K562 (cell line): ENCODE results near the gene HYAL1. TPM values are rescaled to one million over a fixed set of nuclear protein-coding genes. Genes with fewer than 3 reads are reported as not detected.

Source experiments
- polyA plus RNA-seq, 8 experiments: library from polyadenylated mRNA; depleted of rRNA in 4 of 8; stranded (reverse) in 5 of 8; unstranded in 3 of 8; fragments of >200 nt; fragmentation: Nextera tagmentation in 2 of 8; fragmentation: Illumina TruSeq in 1 of 8; extraction: Ambion mirVana in 2 of 8; extraction: Trizol in 1 of 8; gene quantifications; 2 replicates each; pipeline versions ENCODE4 v1.2.1 to v1.2.3, GENCODE V29; 2011 to 2014; ENCODE audit warnings: inconsistent platforms in 1 of 8, missing spikeins in 1 of 8
- total RNA-seq, 7 experiments: library from RNA; depleted of rRNA in 6 of 7; stranded (reverse); fragments of >200 nt in 6 of 7; fragmentation: Illumina TruSeq in 2 of 7; extraction: Trizol in 2 of 7; gene quantifications; 2 replicates each; pipeline versions ENCODE4 v1.2.1 to v1.2.3, GENCODE V29; 2011 to 2021; ENCODE audit warnings: low replicate concordance in 1 of 7

Gene HYAL1
- total and polyA plus RNA-seq, 9 of the 15 experiments (the other 6 are each of a cell fraction or from before 2014, with no cell fraction given): 1.4 to 8.5 (median 4.7) TPM

Other genes starting within 250 kb of the HYAL1 start
Only the 7 nearest of the 18 such genes appear.
- 0.82 and 1.1 TPM in 2 replicates for gene SEMA3B, start 34.4 kb downstream of the HYAL1 start, total RNA-seq (2014; rRNA removed)
- gene SEMA3B, start 34.4 kb downstream of the HYAL1 start, total RNA-seq (2014; rRNA removed; fragmentation: Illumina TruSeq; extraction: Trizol): 0.13 and 0.18 TPM in 2 replicates
- 0.29 and 0.30 TPM in 2 replicates for gene SEMA3B, start 34.4 kb downstream of the HYAL1 start, total RNA-seq (2015; rRNA removed; fragmentation: Illumina TruSeq; extraction: Trizol)
- 1.8 and 2.2 TPM in 2 replicates for gene SEMA3B, start 34.4 kb downstream of the HYAL1 start, total RNA-seq (2021)
- gene SEMA3B, start 34.4 kb downstream of the HYAL1 start, polyA plus RNA-seq (2011; rRNA removed): 1.3 and 2.5 TPM in 2 replicates
- 0.27 and 0.37 TPM in 2 replicates for gene SEMA3B, start 34.4 kb downstream of the HYAL1 start, polyA plus RNA-seq (2014; fragmentation: Illumina TruSeq; extraction: Trizol)
- under 1 TPM in 1 of 2 experiments, not detected in 1; 0.03 TPM for gene SEMA3B, start 34.4 kb downstream of the HYAL1 start, polyA plus RNA-seq (2014; fragmentation: Nextera tagmentation; extraction: Ambion mirVana)
- 1.7 and 2.3 TPM in 2 replicates for gene SEMA3B, start 34.4 kb downstream of the HYAL1 start, polyA plus RNA-seq (2014; rRNA removed)
- not detected in 2 replicates for gene LSMEM2, start 24.5 kb downstream of the HYAL1 start, total RNA-seq (2014; rRNA removed)
- gene LSMEM2, start 24.5 kb downstream of the HYAL1 start, total RNA-seq (2014; rRNA removed; fragmentation: Illumina TruSeq; extraction: Trizol): not detected in 2 replicates
- gene LSMEM2, start 24.5 kb downstream of the HYAL1 start, total RNA-seq (2015; rRNA removed; fragmentation: Illumina TruSeq; extraction: Trizol): not detected in 2 replicates
- not detected in 2 replicates for gene LSMEM2, start 24.5 kb downstream of the HYAL1 start, total RNA-seq (2021)
- not detected in 2 replicates for gene LSMEM2, start 24.5 kb downstream of the HYAL1 start, polyA plus RNA-seq (2011; rRNA removed)
- not detected in 2 replicates for gene LSMEM2, start 24.5 kb downstream of the HYAL1 start, polyA plus RNA-seq (2014; fragmentation: Illumina TruSeq; extraction: Trizol)
- gene LSMEM2, start 24.5 kb downstream of the HYAL1 start, polyA plus RNA-seq (2014; fragmentation: Nextera tagmentation; extraction: Ambion mirVana): not detected
- not detected in 2 replicates for gene LSMEM2, start 24.5 kb downstream of the HYAL1 start, polyA plus RNA-seq (2014; rRNA removed)
- 75.1 and 91.2 TPM in 2 replicates for gene IFRD2, start 11.1 kb downstream of the HYAL1 start, total RNA-seq (2014; rRNA removed)
- gene IFRD2, start 11.1 kb downstream of the HYAL1 start, total RNA-seq (2014; rRNA removed; fragmentation: Illumina TruSeq; extraction: Trizol): 31.2 and 42.6 TPM in 2 replicates
- gene IFRD2, start 11.1 kb downstream of the HYAL1 start, total RNA-seq (2015; rRNA removed; fragmentation: Illumina TruSeq; extraction: Trizol): 54.4 and 57.2 TPM in 2 replicates
- gene IFRD2, start 11.1 kb downstream of the HYAL1 start, total RNA-seq (2021): 115 and 116 TPM in 2 replicates
- gene IFRD2, start 11.1 kb downstream of the HYAL1 start, polyA plus RNA-seq (2011; rRNA removed): 44.6 and 56.2 TPM in 2 replicates
- 52.8 and 58.1 TPM in 2 replicates for gene IFRD2, start 11.1 kb downstream of the HYAL1 start, polyA plus RNA-seq (2014; fragmentation: Illumina TruSeq; extraction: Trizol)
- gene IFRD2, start 11.1 kb downstream of the HYAL1 start, polyA plus RNA-seq (2014; fragmentation: Nextera tagmentation; extraction: Ambion mirVana): 10 to 100 TPM; 30.5 to 41.0 TPM
- gene IFRD2, start 11.1 kb downstream of the HYAL1 start, polyA plus RNA-seq (2014; rRNA removed): 79.9 and 91.5 TPM in 2 replicates
- gene HYAL3, start 4.2 kb downstream of the HYAL1 start, total RNA-seq (2014; rRNA removed): 6.8 and 12.8 TPM in 2 replicates
- gene HYAL3, start 4.2 kb downstream of the HYAL1 start, total RNA-seq (2014; rRNA removed; fragmentation: Illumina TruSeq; extraction: Trizol): 2.1 and 2.4 TPM in 2 replicates
- gene HYAL3, start 4.2 kb downstream of the HYAL1 start, total RNA-seq (2015; rRNA removed; fragmentation: Illumina TruSeq; extraction: Trizol): 8.3 and 9.1 TPM in 2 replicates
- 7.0 and 9.8 TPM in 2 replicates for gene HYAL3, start 4.2 kb downstream of the HYAL1 start, total RNA-seq (2021)
- 5.4 and 6.8 TPM in 2 replicates for gene HYAL3, start 4.2 kb downstream of the HYAL1 start, polyA plus RNA-seq (2011; rRNA removed)
- 9.1 and 9.8 TPM in 2 replicates for gene HYAL3, start 4.2 kb downstream of the HYAL1 start, polyA plus RNA-seq (2014; fragmentation: Illumina TruSeq; extraction: Trizol)
- 1 to 10 TPM in 1 of 2 experiments, under 1 TPM in 1; 0.38 to 1.0 TPM for gene HYAL3, start 4.2 kb downstream of the HYAL1 start, polyA plus RNA-seq (2014; fragmentation: Nextera tagmentation; extraction: Ambion mirVana)
- gene HYAL3, start 4.2 kb downstream of the HYAL1 start, polyA plus RNA-seq (2014; rRNA removed): 9.0 and 16.5 TPM in 2 replicates
- gene NAA80, start 4.2 kb downstream of the HYAL1 start, total RNA-seq (2014; rRNA removed): 12.8 and 19.6 TPM in 2 replicates
- 3.6 and 4.5 TPM in 2 replicates for gene NAA80, start 4.2 kb downstream of the HYAL1 start, total RNA-seq (2014; rRNA removed; fragmentation: Illumina TruSeq; extraction: Trizol)
- gene NAA80, start 4.2 kb downstream of the HYAL1 start, total RNA-seq (2015; rRNA removed; fragmentation: Illumina TruSeq; extraction: Trizol): 7.7 and 8.4 TPM in 2 replicates
- gene NAA80, start 4.2 kb downstream of the HYAL1 start, total RNA-seq (2021): 17.1 and 20.8 TPM in 2 replicates
- gene NAA80, start 4.2 kb downstream of the HYAL1 start, polyA plus RNA-seq (2011; rRNA removed): 8.6 and 21.4 TPM in 2 replicates
- 18.1 and 23.5 TPM in 2 replicates for gene NAA80, start 4.2 kb downstream of the HYAL1 start, polyA plus RNA-seq (2014; fragmentation: Illumina TruSeq; extraction: Trizol)
- 1 to 10 TPM in 1 of 2 experiments, under 1 TPM in 1; 0.82 to 1.7 TPM for gene NAA80, start 4.2 kb downstream of the HYAL1 start, polyA plus RNA-seq (2014; fragmentation: Nextera tagmentation; extraction: Ambion mirVana)
- gene NAA80, start 4.2 kb downstream of the HYAL1 start, polyA plus RNA-seq (2014; rRNA removed): 13.6 and 24.0 TPM in 2 replicates
- 18.4 and 22.7 TPM in 2 replicates for gene HYAL2, start 19.2 kb upstream of the HYAL1 start, total RNA-seq (2014; rRNA removed)
- 3.1 and 4.0 TPM in 2 replicates for gene HYAL2, start 19.2 kb upstream of the HYAL1 start, total RNA-seq (2014; rRNA removed; fragmentation: Illumina TruSeq; extraction: Trizol)
- gene HYAL2, start 19.2 kb upstream of the HYAL1 start, total RNA-seq (2015; rRNA removed; fragmentation: Illumina TruSeq; extraction: Trizol): 11.2 and 11.4 TPM in 2 replicates
- gene HYAL2, start 19.2 kb upstream of the HYAL1 start, total RNA-seq (2021): 12.4 and 13.3 TPM in 2 replicates
- 13.4 and 18.8 TPM in 2 replicates for gene HYAL2, start 19.2 kb upstream of the HYAL1 start, polyA plus RNA-seq (2011; rRNA removed)
- 10.2 and 13.1 TPM in 2 replicates for gene HYAL2, start 19.2 kb upstream of the HYAL1 start, polyA plus RNA-seq (2014; fragmentation: Illumina TruSeq; extraction: Trizol)
- gene HYAL2, start 19.2 kb upstream of the HYAL1 start, polyA plus RNA-seq (2014; fragmentation: Nextera tagmentation; extraction: Ambion mirVana): under 1 TPM in 1 of 2 experiments, not detected in 1; 0.36 TPM
- 11.4 and 19.4 TPM in 2 replicates for gene HYAL2, start 19.2 kb upstream of the HYAL1 start, polyA plus RNA-seq (2014; rRNA removed)
- 39.9 TPM in 2 replicates for gene TUSC2, start 24.6 kb upstream of the HYAL1 start, total RNA-seq (2014; rRNA removed)
- 14.5 and 16.1 TPM in 2 replicates for gene TUSC2, start 24.6 kb upstream of the HYAL1 start, total RNA-seq (2014; rRNA removed; fragmentation: Illumina TruSeq; extraction: Trizol)
- gene TUSC2, start 24.6 kb upstream of the HYAL1 start, total RNA-seq (2015; rRNA removed; fragmentation: Illumina TruSeq; extraction: Trizol): 17.2 and 18.5 TPM in 2 replicates
- 24.6 and 25.8 TPM in 2 replicates for gene TUSC2, start 24.6 kb upstream of the HYAL1 start, total RNA-seq (2021)
- 28.0 and 28.4 TPM in 2 replicates for gene TUSC2, start 24.6 kb upstream of the HYAL1 start, polyA plus RNA-seq (2011; rRNA removed)
- gene TUSC2, start 24.6 kb upstream of the HYAL1 start, polyA plus RNA-seq (2014; fragmentation: Illumina TruSeq; extraction: Trizol): 24.2 and 26.1 TPM in 2 replicates
- 1 to 10 TPM; 2.8 to 4.4 TPM for gene TUSC2, start 24.6 kb upstream of the HYAL1 start, polyA plus RNA-seq (2014; fragmentation: Nextera tagmentation; extraction: Ambion mirVana)
- 60.5 and 67.5 TPM in 2 replicates for gene TUSC2, start 24.6 kb upstream of the HYAL1 start, polyA plus RNA-seq (2014; rRNA removed)